ENCODE measurements around the gene LRRK2.

DNA sequence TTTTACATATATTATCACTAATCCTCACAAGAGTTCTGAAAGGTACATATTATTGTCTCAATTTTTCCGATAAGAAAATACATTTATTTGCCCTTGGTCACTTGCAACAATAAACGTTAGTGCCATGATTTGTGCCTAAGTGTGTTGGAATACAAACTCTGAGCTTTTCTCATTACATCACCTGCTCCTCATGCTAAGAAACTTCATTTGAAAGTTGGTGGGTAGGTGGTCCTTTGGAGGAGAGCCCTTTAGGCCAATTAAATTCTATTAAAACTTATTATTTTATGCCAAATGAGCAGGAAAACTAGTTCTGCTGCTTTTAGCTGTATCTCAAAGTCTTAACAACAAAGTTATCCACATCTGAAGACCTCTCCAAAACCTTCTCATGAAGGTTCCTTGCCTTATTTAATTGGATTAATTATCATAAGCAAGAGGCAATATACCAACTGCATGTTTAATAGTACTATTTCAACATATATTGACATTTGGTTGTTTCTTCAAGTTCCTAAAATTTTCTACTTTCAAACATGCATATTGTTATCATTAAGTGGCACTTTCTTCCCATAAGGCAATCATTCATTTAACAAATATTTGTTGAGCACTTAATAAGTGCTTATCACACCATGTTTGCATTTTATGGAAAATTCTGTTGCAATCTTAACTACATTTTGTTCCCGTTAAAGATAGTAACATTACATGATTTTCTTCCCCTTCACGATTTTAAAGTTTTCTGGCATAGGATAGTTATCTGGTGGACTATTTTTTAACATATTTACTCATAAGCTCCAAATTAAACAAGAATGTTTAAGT is 40.1 kb upstream of the LRRK2 start:
- TF ChIP-seq, protein P1, sequence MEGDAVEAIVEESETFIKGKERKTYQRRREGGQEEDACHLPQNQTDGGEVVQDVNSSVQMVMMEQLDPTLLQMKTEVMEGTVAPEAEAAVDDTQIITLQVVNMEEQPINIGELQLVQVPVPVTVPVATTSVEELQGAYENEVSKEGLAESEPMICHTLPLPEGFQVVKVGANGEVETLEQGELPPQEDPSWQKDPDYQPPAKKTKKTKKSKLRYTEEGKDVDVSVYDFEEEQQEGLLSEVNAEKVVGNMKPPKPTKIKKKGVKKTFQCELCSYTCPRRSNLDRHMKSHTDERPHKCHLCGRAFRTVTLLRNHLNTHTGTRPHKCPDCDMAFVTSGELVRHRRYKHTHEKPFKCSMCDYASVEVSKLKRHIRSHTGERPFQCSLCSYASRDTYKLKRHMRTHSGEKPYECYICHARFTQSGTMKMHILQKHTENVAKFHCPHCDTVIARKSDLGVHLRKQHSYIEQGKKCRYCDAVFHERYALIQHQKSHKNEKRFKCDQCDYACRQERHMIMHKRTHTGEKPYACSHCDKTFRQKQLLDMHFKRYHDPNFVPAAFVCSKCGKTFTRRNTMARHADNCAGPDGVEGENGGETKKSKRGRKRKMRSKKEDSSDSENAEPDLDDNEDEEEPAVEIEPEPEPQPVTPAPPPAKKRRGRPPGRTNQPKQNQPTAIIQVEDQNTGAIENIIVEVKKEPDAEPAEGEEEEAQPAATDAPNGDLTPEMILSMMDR (IDR thresholded peaks at IDR 0.05): no peak
- TF ChIP-seq POLR2A (IDR thresholded peaks at IDR 0.05) (no peak), EP300 (IDR thresholded peaks at IDR 0.05) (no peak)
